GM19324 (cell line): ENCODE results near the gene TH.

ENCODE experiments used
- ATAC-seq: cut with Tn5 transposase; IDR thresholded peaks from one replicate; pipeline ENCODE4 v1.9.1; 2021; ENCODE audit warnings: mild to moderate bottlenecking, moderate library complexity; ENCODE audit not compliant: unreplicated experiment, low FRiP score

The TH gene

GRCh38 chr11:2120359-2121100, 51.1 kb downstream of the TH start:
- ATAC-seq, result no peak

GRCh38 chr11:2118677-2119076, 52.9 kb downstream of the TH start:
- no peak for ATAC-seq

- ATAC-seq, result no peak
Observed at GRCh38 chr11:2116680-2117079, 54.9 kb downstream of the TH start.

GRCh38 chr11:2115308-2115707, 56.3 kb downstream of the TH start:
- no peak for ATAC-seq

- no peak for ATAC-seq
Observed at GRCh38 chr11:2114430-2115241, 57.0 kb downstream of the TH start.
